OCI-LY7 (cell line): ENCODE measurements around the gene ULK4. TPM values are rescaled to one million over a fixed set of nuclear protein-coding genes. Genes with fewer than 3 reads are reported as not detected.

ENCODE experiments used
- BruUV-seq: library from RNA; stranded (reverse); fragments of 400-500 nt; replicated peaks from 2 replicates; lab custom pipeline; 2021; lab: Mats Ljungman, UMichigan
- CTCF ChIA-PET: fragments of 300-600 bp; sonication (Branson Sonifier 250); formaldehyde crosslinking; loops from one replicate; lab custom pipeline; 2022; ENCODE audit warnings: antibody characterized with exemption; ENCODE audit not compliant: unreplicated experiment; lab: Charles Lee
- POLR2A ChIA-PET: fragments of 300-600 bp; sonication (Branson Sonifier 250); formaldehyde crosslinking; loops from one replicate; lab custom pipeline; 2022; ENCODE audit warnings: antibody characterized with exemption; lab: Charles Lee
- DNase-seq: peaks from one replicate; pipeline ENCODE4 v3.0.0-alpha.2; 2015; ENCODE audit warnings: low spot score
- H2AFZ ChIP-seq: fragments of 200-600 bp; sonication (generic), shearing (Covaris generic); 2 replicates; pipeline ENCODE4 v1.6.1; 2014; ENCODE audit warnings: mild to moderate bottlenecking, antibody characterized with exemption, low read length, moderate library complexity
- H3K27ac ChIP-seq: fragments of 200-600 bp; sonication (generic); 2 replicates; pipeline ENCODE4 v1.5.1; 2014; ENCODE audit warnings: mixed run types, low read depth, mild to moderate bottlenecking, moderate library complexity, low read length, inconsistent platforms; ENCODE audit not compliant: poor library complexity, severe bottlenecking
- H3K36me3 ChIP-seq: fragments of 200-600 bp; sonication (generic); 2 replicates; pipeline ENCODE4 v1.6.1; 2014; ENCODE audit warnings: mild to moderate bottlenecking, antibody characterized with exemption, low read length, moderate library complexity, mixed read lengths; ENCODE audit not compliant: insufficient read depth
- H3K4me1 ChIP-seq: fragments of 200-600 bp; sonication (generic); 2 replicates; pipeline ENCODE4 v1.5.1; 2014; ENCODE audit warnings: mild to moderate bottlenecking, low read length; ENCODE audit not compliant: insufficient read depth, poor library complexity, severe bottlenecking
- H3K4me2 ChIP-seq: fragments of 200-600 bp; sonication (generic); 2 replicates; pipeline ENCODE4 v1.6.1; 2014; ENCODE audit warnings: mild to moderate bottlenecking, low read length
- H3K4me3 ChIP-seq: fragments of 200-600 bp; sonication (generic); 2 replicates; pipeline ENCODE4 v1.5.1; 2014; ENCODE audit warnings: mild to moderate bottlenecking, low read depth, low read length; ENCODE audit not compliant: poor library complexity, severe bottlenecking
- H3K79me2 ChIP-seq: fragments of 200-600 bp; sonication (generic); 2 replicates; pipeline ENCODE4 v1.6.1; 2016; ENCODE audit warnings: low read depth, mild to moderate bottlenecking, low read length, moderate library complexity, mixed read lengths; ENCODE audit not compliant: insufficient read depth
- H3K9me2 ChIP-seq: fragments of 200-600 bp; sonication (generic); 2 replicates; pipeline ENCODE4 v1.6.1; 2016; ENCODE audit warnings: mild to moderate bottlenecking, low read length, mixed read lengths; ENCODE audit not compliant: insufficient read depth
- H3K9me3 ChIP-seq: fragments of 200-600 bp; sonication (generic); 2 replicates; pipeline ENCODE4 v1.6.1; 2014; ENCODE audit warnings: mild to moderate bottlenecking, mixed run types, low read length, mixed read lengths
- H4K20me1 ChIP-seq: fragments of 200-600 bp; sonication (generic); 2 replicates; pipeline ENCODE4 v1.6.1; 2014; ENCODE audit warnings: mild to moderate bottlenecking, antibody characterized with exemption, low read length, moderate library complexity, mixed read lengths; ENCODE audit not compliant: insufficient read depth
- CTCF ChIP-seq: fragments of 200-600 bp; sonication (generic); conservative IDR thresholded peaks from 2 replicates; pipeline ENCODE4 v1.5.1; 2014; ENCODE audit warnings: mild to moderate bottlenecking, antibody characterized with exemption, low read length, moderate library complexity, mixed read lengths
- EZH2phosphoT487 ChIP-seq: fragments of 200-600 bp; sonication (generic); IDR thresholded peaks from 2 replicates; pipeline ENCODE4 v1.6.1; 2018; ENCODE audit warnings: low read depth, borderline replicate concordance, mild to moderate bottlenecking, mixed run types, antibody characterized with exemption, low read length, moderate library complexity, mixed read lengths
- intact Hi-C: fragments of 100-400 bp; cut with micrococcal nuclease; formaldehyde crosslinking; loops from one replicate; pipeline ENCODE4 v1.10.0; 2022; ENCODE audit not compliant: unreplicated experiment
- total RNA-seq, 2 experiments: library from RNA; depleted of rRNA in 1 of 2; stranded (reverse); fragments of >200 nt in 1 of 2; shearing (Covaris generic) in 1 of 2; gene quantifications; 2 replicates each; pipeline ENCODE4 v1.2.3, GENCODE V29; 2014 to 2022

The ULK4 gene
- total RNA-seq, 2 experiments from 2014 or later: 18.9 to 21.0 TPM

- Histone ChIP-seq H3K9me3 (peaks cover 4% of the 10 kb centered on the region; the same call in 1 of the 2 replicates), H3K27ac (no peak overlapping the region), H3K4me1 (peaks cover 12% of the 10 kb centered on the region), H3K4me3 (no peak overlapping the region), H3K36me3 (peaks cover 24% of the 10 kb centered on the region), H3K79me2 (peaks cover 100% of the 10 kb centered on the region), H2AFZ (no peak overlapping the region), H3K4me2 (no peak overlapping the region), H3K9me2 (no peaks in the 10 kb centered on the region), H4K20me1 (peaks cover 85% of the 10 kb centered on the region)
- ChIA-PET POLR2A (interaction anchor here (0.6 kb wide), 1 partner anchor 618 kb away, joined by 4 read pairs; no protein-coding TSS in a partner anchor), CTCF (no interaction called here)
- BruUV-seq: no TSS peak
- intact Hi-C loops: no loop called here
- no peak for DNase-seq
- TF ChIP-seq CTCF (no peak), EZH2phosphoT487 (no peak)
Measured at GRCh38 chr3:41216993-41217392, 744.9 kb downstream of the ULK4 start.

GRCh38 chr3:41216422-41216821, 745.5 kb downstream of the ULK4 start:
- H3K4me2 ChIP-seq: no peak overlapping the region
- H2AFZ ChIP-seq: no peak overlapping the region
- no peak for DNase-seq
- BruUV-seq: no TSS peak
- H3K27ac ChIP-seq: no peak overlapping the region
- H3K36me3 ChIP-seq: peaks cover 30% of the 10 kb centered on the region
- no peak overlapping the region for H3K4me3 ChIP-seq
- ChIA-PET CTCF (no interaction called here), POLR2A (interaction anchor here (0.6 to 1.6 kb wide), 6 partner anchors 9 to 1996 kb away, joined by 3 to 6 read pairs (median 4); no protein-coding TSS in a partner anchor)
- H3K9me2 ChIP-seq: no peaks in the 10 kb centered on the region
- peaks cover 4% of the 10 kb centered on the region; the same call in 1 of the 2 replicates for H3K9me3 ChIP-seq
- H4K20me1 ChIP-seq: peaks cover 81% of the 10 kb centered on the region
- TF ChIP-seq EZH2phosphoT487 (no peak), CTCF (no peak)
- intact Hi-C loops: no loop called here
- H3K4me1 ChIP-seq: peaks cover 12% of the 10 kb centered on the region
- peaks cover 100% of the 10 kb centered on the region for H3K79me2 ChIP-seq

GRCh38 chr3:41213588-41213987, 748.3 kb downstream of the ULK4 start:
- H3K36me3 ChIP-seq: peaks cover 45% of the 10 kb centered on the region
- H3K9me3 ChIP-seq: peaks cover 4% of the 10 kb centered on the region; the same call in 1 of the 2 replicates
- peaks cover 100% of the 10 kb centered on the region for H3K79me2 ChIP-seq
- peaks cover 68% of the 10 kb centered on the region for H4K20me1 ChIP-seq
- CTCF ChIA-PET: no interaction called here
- no TSS peak for BruUV-seq
- H3K4me3 ChIP-seq: no peak overlapping the region
- no peaks in the 10 kb centered on the region for H3K9me2 ChIP-seq
- POLR2A ChIA-PET: interaction anchor here (0.6 to 1.7 kb wide), 9 partner anchors 10 to 581 kb away, joined by 3 to 5 read pairs (median 4); partner anchors contain the start of gene CTNNB1
- no peak overlapping the region for H2AFZ ChIP-seq
- H3K4me1 ChIP-seq: peaks cover 12% of the 10 kb centered on the region
- no peak overlapping the region for H3K4me2 ChIP-seq
- H3K27ac ChIP-seq: no peak overlapping the region
- TF ChIP-seq CTCF (no peak), EZH2phosphoT487 (no peak)
- intact Hi-C loops: no loop called here
- no peak for DNase-seq
